B cell (primary cell): ENCODE results near the gene RASSF4.

ENCODE experiments used
- CTCF ChIP-seq: fragments of 200-600 bp; IDR thresholded peaks from one replicate; pipeline ENCODE4 v1.8.0; 2022; ENCODE audit warnings: antibody characterized with exemption, mild to moderate bottlenecking
- EZH2 ChIP-seq: IDR thresholded peaks from 2 replicates; pipeline ENCODE4 v1.6.1; 2012; ENCODE audit warnings: borderline replicate concordance, low read depth, mild to moderate bottlenecking, moderate library complexity, low read length; ENCODE audit not compliant: insufficient read depth, poor library complexity, severe bottlenecking

- TF ChIP-seq EZH2 (no peak), CTCF (no peak)
Measured at GRCh38 chr10:44960482-44961229, 1.1 kb downstream of the RASSF4 start.
